SK-N-SH treated with all-trans-retinoic acid at 6 μM for 48 hours (cell line): ENCODE measurements around the gene SULT6B1.

Experiments
- ARNTL ChIP-seq: fragments of 450-650 bp; formaldehyde crosslinking; IDR thresholded peaks from 2 replicates; pipeline ENCODE4 v1.5.0; 2020; ENCODE audit warnings: low read depth, mild to moderate bottlenecking, moderate library complexity, borderline replicate concordance
- GLIS3 ChIP-seq: fragments of 250-450 bp; sonication (Bioruptor Pico); IDR thresholded peaks from 2 replicates; pipeline ENCODE4 v1.5.0; 2020; ENCODE audit warnings: mild to moderate bottlenecking, moderate library complexity
- ISL1 ChIP-seq: fragments of 250-450 bp; sonication (Bioruptor Pico); IDR thresholded peaks from 2 replicates; pipeline ENCODE4 v2.1.2; 2022; ENCODE audit warnings: mild to moderate bottlenecking, moderate library complexity
- PPARA ChIP-seq: fragments of 250-450 bp; sonication (Bioruptor Pico); IDR thresholded peaks from 2 replicates; pipeline ENCODE4 v1.5.0; 2020; ENCODE audit warnings: mild to moderate bottlenecking, borderline replicate concordance
- RARB ChIP-seq: fragments of 250-450 bp; sonication (Bioruptor Pico); IDR thresholded peaks from 2 replicates; pipeline ENCODE4 v1.8.0; 2021; ENCODE audit warnings: mild to moderate bottlenecking, moderate library complexity
- TCF4 ChIP-seq: fragments of 250-450 bp; sonication (Bioruptor Pico); IDR thresholded peaks from 2 replicates; pipeline ENCODE4 v1.8.0; 2021; ENCODE audit warnings: mild to moderate bottlenecking, moderate library complexity, borderline replicate concordance
- ZFP3 ChIP-seq: fragments of 250-450 bp; sonication (Bioruptor Pico); IDR thresholded peaks from 2 replicates; pipeline ENCODE4 v1.5.0; 2020; ENCODE audit warnings: mild to moderate bottlenecking, moderate library complexity
- ZFP30 ChIP-seq: fragments of 450-650 bp; formaldehyde crosslinking; IDR thresholded peaks from 2 replicates; pipeline ENCODE4 v1.5.0; 2022; ENCODE audit warnings: mild to moderate bottlenecking, moderate library complexity
- TF ChIP-seq, protein P1 (sequence below): fragments of 250-450 bp; sonication (Bioruptor Pico); IDR thresholded peaks from 2 replicates; pipeline ENCODE4 v1.8.0; 2021; ENCODE audit warnings: low read depth, mild to moderate bottlenecking, moderate library complexity, borderline replicate concordance

DNA sequence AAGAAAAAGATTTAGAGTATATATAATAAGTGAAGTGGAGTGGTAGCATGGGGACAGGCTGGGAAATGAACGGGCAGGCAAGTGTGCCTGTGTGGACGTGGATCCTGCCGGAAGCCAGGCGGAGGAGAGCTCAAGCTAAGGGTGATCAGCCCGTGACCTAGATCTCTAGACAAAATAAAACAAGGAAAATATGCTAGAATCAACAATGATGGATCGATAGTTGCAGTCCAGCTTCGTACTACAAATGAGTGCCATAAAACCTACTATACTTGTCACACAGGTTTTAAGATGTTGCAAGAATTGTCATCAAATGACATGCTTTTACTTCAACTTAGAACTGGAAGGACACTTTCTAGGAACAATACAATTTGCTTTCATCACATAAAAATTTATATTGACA is 40.1 kb downstream of the SULT6B1 start:
- TF ChIP-seq ZFP3 (CRISPR knock-in tag) (no peak), PPARA (CRISPR knock-in tag) (no peak), ARNTL (CRISPR knock-in tag) (no peak), TCF4 (CRISPR knock-in tag) (no peak), RARB (CRISPR knock-in tag) (no peak), ZFP30 (CRISPR knock-in tag) (no peak), ISL1 (no peak), GLIS3 (no peak)
- TF ChIP-seq, protein P1, sequence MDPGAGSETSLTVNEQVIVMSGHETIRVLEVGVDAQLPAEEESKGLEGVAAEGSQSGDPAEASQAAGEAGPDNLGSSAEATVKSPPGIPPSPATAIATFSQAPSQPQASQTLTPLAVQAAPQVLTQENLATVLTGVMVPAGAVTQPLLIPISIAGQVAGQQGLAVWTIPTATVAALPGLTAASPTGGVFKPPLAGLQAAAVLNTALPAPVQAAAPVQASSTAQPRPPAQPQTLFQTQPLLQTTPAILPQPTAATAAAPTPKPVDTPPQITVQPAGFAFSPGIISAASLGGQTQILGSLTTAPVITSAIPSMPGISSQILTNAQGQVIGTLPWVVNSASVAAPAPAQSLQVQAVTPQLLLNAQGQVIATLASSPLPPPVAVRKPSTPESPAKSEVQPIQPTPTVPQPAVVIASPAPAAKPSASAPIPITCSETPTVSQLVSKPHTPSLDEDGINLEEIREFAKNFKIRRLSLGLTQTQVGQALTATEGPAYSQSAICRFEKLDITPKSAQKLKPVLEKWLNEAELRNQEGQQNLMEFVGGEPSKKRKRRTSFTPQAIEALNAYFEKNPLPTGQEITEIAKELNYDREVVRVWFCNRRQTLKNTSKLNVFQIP (CRISPR knock-in tag), result no peak
